Spleen (tissue), 11 donors: Measurements from ENCODE around the gene ERMARD. TPM values are rescaled to one million over a fixed set of nuclear protein-coding genes. Genes with fewer than 3 reads are reported as not detected.

Experiments
- DNase-seq: peaks from one replicate; pipeline ENCODE4 v3.0.0-alpha.2; 2020
- H3K27ac ChIP-seq, 8 donors: fragments of 200-600 bp; sonication (generic) in 7 of 8; 1 replicate in 4 of 8; 2 replicates in 4 of 8; pipeline versions ENCODE4 v1.5.0 to v1.8.0; 2016 to 2021; ENCODE audit warnings: inconsistent platforms in 4 of 8, mild to moderate bottlenecking in 4 of 8, moderate library complexity in 1 of 8
- H3K27me3 ChIP-seq, 7 donors: fragments of 200-600 bp; sonication (generic) in 6 of 7; replicated peaks in 1 of 7; 1 replicate in 4 of 7; 2 replicates in 3 of 7; pipeline versions ENCODE4 v1.5.0 to v1.8.0; 2016 to 2021; ENCODE audit warnings: inconsistent platforms in 3 of 7, mild to moderate bottlenecking in 1 of 7
- H3K36me3 ChIP-seq, 6 donors: fragments of 200-600 bp; sonication (generic) in 5 of 6; 1 replicate in 4 of 6; 2 replicates in 2 of 6; pipeline versions ENCODE4 v1.5.0 to v1.8.0; 2016 to 2021; ENCODE audit warnings: inconsistent platforms in 2 of 6
- H3K4me1 ChIP-seq, 6 donors: fragments of 200-600 bp; sonication (generic) in 5 of 6; 1 replicate in 3 of 6; 2 replicates in 3 of 6; pipeline versions ENCODE4 v1.5.0 to v1.8.0; 2016 to 2021; ENCODE audit warnings: inconsistent platforms in 3 of 6
- H3K4me3 ChIP-seq, 8 donors: fragments of 200-600 bp; sonication (generic) in 7 of 8; 1 replicate in 4 of 8; 2 replicates in 4 of 8; pipeline versions ENCODE4 v1.5.0 to v1.8.0; 2016 to 2021; ENCODE audit warnings: inconsistent platforms in 4 of 8, mild to moderate bottlenecking in 4 of 8, moderate library complexity in 2 of 8
- H3K9me3 ChIP-seq, 8 donors: fragments of 200-600 bp; sonication (generic) in 7 of 8; 1 replicate in 4 of 8; 2 replicates in 4 of 8; pipeline versions ENCODE4 v1.5.0 to v1.8.0; 2016 to 2021; ENCODE audit warnings: inconsistent platforms in 4 of 8
- CTCF ChIP-seq, 11 experiments: fragments of 200-600 bp in 7 of 11; fragments of 450-650 bp in 4 of 11; sonication (generic) in 4 of 11; IDR thresholded peaks in 8 of 11; conservative IDR thresholded peaks in 3 of 11; 1 replicate in 7 of 11; 2 replicates in 4 of 11; pipeline versions ENCODE4 v1.4.0 to v1.8.0; 2016 to 2021; ENCODE audit warnings: antibody characterized with exemption in 11 of 11, inconsistent platforms in 4 of 11, mild to moderate bottlenecking in 1 of 11
- POLR2A ChIP-seq, 3 donors: fragments of 450-650 bp; IDR thresholded peaks; one replicate each; pipeline ENCODE4 v1.5.1; 2017; ENCODE audit warnings: antibody characterized with exemption in 3 of 3, mild to moderate bottlenecking in 1 of 3
- POLR2AphosphoS5 ChIP-seq, 3 donors: sonication (generic); formaldehyde crosslinking; IDR thresholded peaks; one replicate each; pipeline ENCODE4 v1.5.1; 2017; ENCODE audit warnings: antibody characterized with exemption in 3 of 3
- WGBS, 5 donors: extraction: QIAGEN DNeasy Blood & Tissue Kit in 3 of 5; methylation state at CpG; one replicate each; pipeline versions ENCODE4 v1.1.5 to v1.1.7; 2013 to 2018; 5-methylcytosine and 5-hydroxymethylcytosine counted together
- intact Hi-C: fragments of 100-400 bp; cut with DNase I; formaldehyde crosslinking; loops from one replicate; pipeline ENCODE4 v1.15.0; 2023; ENCODE audit warnings: low total_unique reads
- polyA plus RNA-seq, 3 donors: library from polyadenylated mRNA; stranded (reverse); fragments of 200-250 nt; gene quantifications; one replicate each; pipeline ENCODE4 v1.2.1, GENCODE V29; 2013
- total RNA-seq, 7 donors: library from RNA; depleted of rRNA in 3 of 7; stranded (reverse); fragments of >200 nt in 3 of 7; fragmentation: NEBNext Ultra II Directional in 4 of 7; extraction: Animal tissue kit (Norgen Biotek cat#: 25700) in 4 of 7; gene quantifications; one replicate each; pipeline versions ENCODE4 v1.1.0 to v1.2.1, GENCODE V29; 2016 to 2021
- donor health status: healthy with polysubstance abuse.
- donor health status: DM: no; HTN: no; CAD: no; lungs with moderate emphysema.
- donor health status: DM: no; HTN: no; CAD: no.
- donor health status: Bipolar disorder and iron deficiency.
- donor health status: healthy.
- donor health status: DM: no; HTN: no; CAD: no.
- donor health status: DM: yes; HTN: yes; CAD: no.

Gene ERMARD
- total and polyA plus RNA-seq, 10 donors = 23.1 to 87.3 (median 37.7) TPM

GRCh38 chr6:169799474-169799926 lies 48.1 kb downstream of the ERMARD start:
- Histone ChIP-seq H3K4me3 (no peak overlapping the region), H3K36me3 (no peaks in the 10 kb centered on the region), H3K4me1 (peaks cover 0 to 15% (median 3%) of the 10 kb centered on the region in 6 donors), H3K9me3 (no peaks in the 10 kb centered on the region), H3K27me3 (peaks cover 0 to 58% (median 4%) of the 10 kb centered on the region in 7 donors), H3K27ac (no peak overlapping the region)
- TF ChIP-seq CTCF (IDR thresholded peaks at IDR 0.05 in 8 of 11, conservative IDR thresholded peaks at IDR 0.05 in 3 of 11) (no peak), POLR2A (IDR thresholded peaks at IDR 0.05) (no peak), POLR2AphosphoS5 (IDR thresholded peaks at IDR 0.05) (no peak)
- WGBS, 5 donors = 75 to 85% (median 78%) methylated on average over 7 of the region's 7 CpGs
- intact Hi-C loops = loop anchor here (10.0 kb wide), 1 partner anchor 735 kb away; no protein-coding TSS in a partner anchor
- peak; percentile 12 for DNase-seq

DNA sequence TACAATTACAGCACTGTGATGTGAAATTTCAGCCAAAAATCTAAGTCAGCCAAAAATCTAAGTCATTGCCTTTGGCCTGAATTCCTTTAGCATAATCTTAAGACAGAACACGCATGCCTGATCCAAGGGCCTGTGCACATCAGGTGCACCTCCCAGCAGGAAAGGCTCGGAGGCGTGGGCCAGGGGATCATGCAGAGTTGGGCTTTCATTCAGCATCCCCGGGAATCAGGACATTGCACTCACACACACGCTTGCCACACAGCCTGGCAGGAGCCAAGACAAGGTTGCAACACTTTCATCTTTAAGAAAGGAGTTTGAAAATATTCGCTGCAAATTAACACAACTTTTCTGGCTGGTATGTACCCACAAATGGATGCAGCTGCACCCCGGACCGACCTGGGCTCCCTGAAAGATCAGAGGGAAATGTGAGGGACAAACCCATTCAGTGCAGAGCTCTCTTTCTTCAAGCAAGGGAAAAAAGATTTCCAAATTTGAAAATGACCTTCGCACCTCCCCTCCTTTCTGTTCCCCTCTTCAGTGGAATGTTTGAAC lies 48.8 kb downstream of the ERMARD start:
- H3K27me3 ChIP-seq = peaks cover 0 to 58% (median 4%) of the 10 kb centered on the region in 7 donors

DNA sequence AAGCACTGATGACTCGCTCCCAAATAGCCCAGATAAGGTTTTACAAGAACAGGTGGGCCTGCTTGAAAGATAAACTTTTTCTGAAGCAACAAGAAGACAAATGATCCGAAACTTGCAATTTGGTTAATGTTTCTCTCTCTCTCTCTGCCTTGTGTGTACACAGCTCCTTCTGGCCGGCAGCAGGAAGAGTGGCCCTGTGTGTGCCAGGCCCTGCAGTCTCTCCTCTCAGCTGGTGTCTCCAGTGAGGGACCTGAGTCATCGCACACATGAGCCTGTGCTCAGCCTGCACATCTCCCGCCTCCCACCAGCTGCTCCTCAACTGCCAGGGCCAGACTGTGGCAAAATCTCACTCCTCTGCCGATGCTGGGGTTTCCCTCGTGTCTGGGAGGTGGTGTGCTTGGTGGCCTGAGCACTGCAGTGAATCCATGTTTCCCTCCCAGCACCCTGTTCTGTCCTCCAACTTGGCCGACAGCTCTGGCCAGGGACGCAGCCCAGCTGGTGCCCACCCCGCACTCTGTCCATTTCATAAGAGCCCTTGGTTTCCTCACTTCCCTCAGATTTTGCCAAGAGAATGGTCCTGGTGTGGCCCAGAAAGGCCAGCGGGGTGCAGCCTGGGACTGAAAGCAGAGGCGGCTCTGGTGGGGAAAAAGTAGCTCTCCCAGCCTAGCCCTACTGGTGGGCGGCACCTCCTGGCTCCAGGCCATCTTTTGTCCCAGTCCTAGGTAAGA lies 49.4 kb downstream of the ERMARD start:
- Histone ChIP-seq H3K4me3 (no peak overlapping the region), H3K27ac (no peak overlapping the region), H3K4me1 (peaks cover 0 to 15% (median 3%) of the 10 kb centered on the region in 6 donors), H3K9me3 (no peaks in the 10 kb centered on the region), H3K36me3 (no peaks in the 10 kb centered on the region), H3K27me3 (peaks cover 0 to 58% (median 4%) of the 10 kb centered on the region in 7 donors)
- TF ChIP-seq POLR2AphosphoS5 (IDR thresholded peaks at IDR 0.05) (no peak), CTCF (IDR thresholded peaks at IDR 0.05 in 8 of 11, conservative IDR thresholded peaks at IDR 0.05 in 3 of 11) (no peak), POLR2A (IDR thresholded peaks at IDR 0.05) (no peak)
- intact Hi-C loops = no loop called here
- peak; percentile 38 for DNase-seq
- 76 to 87% (median 82%) methylated on average over 13 of the region's 13 CpGs for WGBS, 5 donors

More for the DNA sequence above, 48.8 kb downstream of the ERMARD start:
- H3K36me3 ChIP-seq = no peaks in the 10 kb centered on the region
- peak; percentile 32 for DNase-seq
- WGBS, 5 donors = 74 to 89% (median 81%) methylated on average over 9 of the region's 9 CpGs
- H3K4me1 ChIP-seq = peaks cover 0 to 15% (median 3%) of the 10 kb centered on the region in 6 donors
- H3K27ac ChIP-seq = no peak overlapping the region
- no peaks in the 10 kb centered on the region for H3K9me3 ChIP-seq
- TF ChIP-seq POLR2A (IDR thresholded peaks at IDR 0.05) (no peak), CTCF (IDR thresholded peaks at IDR 0.05 in 8 of 11, conservative IDR thresholded peaks at IDR 0.05 in 3 of 11) (no peak), POLR2AphosphoS5 (IDR thresholded peaks at IDR 0.05) (no peak)
- intact Hi-C loops = no loop called here
- no peak overlapping the region for H3K4me3 ChIP-seq
